SU-DHL-6 (cell line): ENCODE data around the gene TCF12.

Source experiments
- EZH2phosphoT487 ChIP-seq: fragments of 200-600 bp; sonication (generic), shearing (Covaris generic); conservative IDR thresholded peaks from 2 replicates; pipeline ENCODE4 v1.6.1; 2018; ENCODE audit warnings: mild to moderate bottlenecking, antibody characterized with exemption, low read length, moderate library complexity, mixed read lengths
- TF ChIP-seq, protein P1 (sequence below): fragments of 200-600 bp; sonication (generic); IDR thresholded peaks from one replicate; pipeline ENCODE4 v1.5.1; 2017; ENCODE audit warnings: antibody characterized with exemption, mild to moderate bottlenecking, low read length, moderate library complexity; ENCODE audit not compliant: insufficient read depth, poor library complexity, severe bottlenecking

DNA sequence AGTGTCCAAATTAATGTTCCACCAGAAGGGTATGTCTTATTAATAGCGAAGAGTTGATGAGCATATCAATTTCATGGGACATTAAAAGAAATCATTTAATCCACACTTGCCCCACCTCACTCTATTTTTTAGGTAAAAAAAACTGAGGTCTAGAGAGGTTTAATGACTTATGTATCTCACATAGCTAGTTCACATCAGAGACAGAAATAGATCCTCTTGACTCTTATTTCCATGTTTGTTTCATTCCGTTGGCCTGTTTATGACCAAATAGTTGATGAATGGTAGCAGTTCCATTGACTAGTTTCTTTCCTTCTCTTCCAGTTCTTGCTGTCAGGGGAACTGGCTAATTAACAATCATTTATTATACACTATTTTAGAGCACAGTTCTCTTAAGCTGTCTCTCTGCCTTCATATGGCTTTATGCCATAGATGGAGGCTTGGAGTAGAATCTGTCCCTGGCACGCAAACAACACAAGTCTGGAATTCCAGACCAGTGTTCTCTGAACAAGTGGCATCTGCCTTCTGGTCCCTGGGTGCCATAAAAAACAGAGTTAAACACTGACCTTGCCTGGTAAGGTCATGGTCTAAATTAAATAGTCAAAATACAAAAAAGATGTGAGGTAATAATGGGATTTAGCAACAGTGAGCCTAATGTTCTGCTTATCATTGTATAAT lies 237.9 kb downstream of the TCF12 start:
- TF ChIP-seq, protein P1, sequence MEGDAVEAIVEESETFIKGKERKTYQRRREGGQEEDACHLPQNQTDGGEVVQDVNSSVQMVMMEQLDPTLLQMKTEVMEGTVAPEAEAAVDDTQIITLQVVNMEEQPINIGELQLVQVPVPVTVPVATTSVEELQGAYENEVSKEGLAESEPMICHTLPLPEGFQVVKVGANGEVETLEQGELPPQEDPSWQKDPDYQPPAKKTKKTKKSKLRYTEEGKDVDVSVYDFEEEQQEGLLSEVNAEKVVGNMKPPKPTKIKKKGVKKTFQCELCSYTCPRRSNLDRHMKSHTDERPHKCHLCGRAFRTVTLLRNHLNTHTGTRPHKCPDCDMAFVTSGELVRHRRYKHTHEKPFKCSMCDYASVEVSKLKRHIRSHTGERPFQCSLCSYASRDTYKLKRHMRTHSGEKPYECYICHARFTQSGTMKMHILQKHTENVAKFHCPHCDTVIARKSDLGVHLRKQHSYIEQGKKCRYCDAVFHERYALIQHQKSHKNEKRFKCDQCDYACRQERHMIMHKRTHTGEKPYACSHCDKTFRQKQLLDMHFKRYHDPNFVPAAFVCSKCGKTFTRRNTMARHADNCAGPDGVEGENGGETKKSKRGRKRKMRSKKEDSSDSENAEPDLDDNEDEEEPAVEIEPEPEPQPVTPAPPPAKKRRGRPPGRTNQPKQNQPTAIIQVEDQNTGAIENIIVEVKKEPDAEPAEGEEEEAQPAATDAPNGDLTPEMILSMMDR, result no peak
- no peak for TF ChIP-seq EZH2phosphoT487
